IPS DF 4.7 (cell line): ENCODE measurements around the gene DYSF.

Source experiments
- DNase-seq: peaks from one replicate; pipeline ENCODE4 v3.0.0-alpha.2; 2013; ENCODE audit warnings: low spot score; ENCODE audit errors: extremely low read depth

DYSF gene

GRCh38 chr2:71706121-71706520 lies 252.8 kb downstream of the DYSF start:
- no peak for DNase-seq

- DNase-seq: no peak
These were observed 253.5 kb downstream of the DYSF start for GRCh38 chr2:71706836-71707235.

GRCh38 chr2:71710367-71711132 lies 257.2 kb downstream of the DYSF start:
- DNase-seq: no peak

GRCh38 chr2:71711133-71711855 lies 257.9 kb downstream of the DYSF start:
- no peak for DNase-seq

- no peak for DNase-seq
These were observed 258.9 kb downstream of the DYSF start for GRCh38 chr2:71712158-71712818.

GRCh38 chr2:71713581-71714580 lies 260.5 kb downstream of the DYSF start:
- DNase-seq: no peak

- no peak for DNase-seq
These were observed 261.4 kb downstream of the DYSF start for GRCh38 chr2:71714601-71715240.

GRCh38 chr2:71715241-71715750 lies 261.9 kb downstream of the DYSF start:
- DNase-seq: no peak

- DNase-seq: no peak
These were observed 262.8 kb downstream of the DYSF start for GRCh38 chr2:71715951-71716696.

GRCh38 chr2:71716697-71717624 lies 263.6 kb downstream of the DYSF start:
- no peak for DNase-seq

- DNase-seq: no peak
These were observed 265.3 kb downstream of the DYSF start for GRCh38 chr2:71718686-71719085.

GRCh38 chr2:71719520-71720282 lies 266.3 kb downstream of the DYSF start:
- no peak for DNase-seq

GRCh38 chr2:71720283-71720560 lies 266.9 kb downstream of the DYSF start:
- no peak for DNase-seq

- DNase-seq: no peak
These were observed 267.4 kb downstream of the DYSF start for GRCh38 chr2:71720596-71721361.

- DNase-seq: no peak
These were observed 268.0 kb downstream of the DYSF start for GRCh38 chr2:71721362-71721665.

GRCh38 chr2:71721669-71722068 lies 268.3 kb downstream of the DYSF start:
- DNase-seq: no peak

GRCh38 chr2:71722286-71722685 lies 268.9 kb downstream of the DYSF start:
- no peak for DNase-seq

- no peak for DNase-seq
These were observed 271.4 kb downstream of the DYSF start for GRCh38 chr2:71724793-71725192.
